GM18907 (cell line): ENCODE results near the gene HNMT.
"Not testable (repeated sequence)": the region's sequence is repeated elsewhere in the genome, so short reads cannot be mapped to it uniquely, and the experiment has no call there.

Experiments
- ATAC-seq: cut with Tn5 transposase; IDR thresholded peaks from one replicate; pipeline ENCODE4 v1.9.1; 2021; ENCODE audit warnings: mild to moderate bottlenecking, moderate library complexity; ENCODE audit not compliant: unreplicated experiment

HNMT gene

GRCh38 chr2:138037090-138037489, 72.8 kb downstream of the HNMT start:
- no peak for ATAC-seq

GRCh38 chr2:138040616-138041015, 76.3 kb downstream of the HNMT start:
- ATAC-seq = no peak

GRCh38 chr2:138042311-138042710, 78.0 kb downstream of the HNMT start:
- ATAC-seq = no peak

GRCh38 chr2:138043588-138043987, 79.3 kb downstream of the HNMT start:
- ATAC-seq = not testable (repeated sequence)

GRCh38 chr2:138058427-138058826, 94.2 kb downstream of the HNMT start:
- ATAC-seq = no peak

GRCh38 chr2:138059487-138060300, 95.4 kb downstream of the HNMT start:
- ATAC-seq = no peak

- ATAC-seq = no peak
These were observed 96.0 kb downstream of the HNMT start for GRCh38 chr2:138060301-138060635.

GRCh38 chr2:138061961-138062360, 97.7 kb downstream of the HNMT start:
- ATAC-seq = no peak

GRCh38 chr2:138063181-138063580, 98.9 kb downstream of the HNMT start:
- ATAC-seq = no peak
